GM10248 (cell line): ENCODE data around the gene KCNIP3.

ENCODE experiments used
- CTCF ChIA-PET: fragments of 300-600 bp; sonication (Branson Sonifier 250); formaldehyde crosslinking; extraction: SDS; loops from one replicate; lab custom pipeline; 2021; ENCODE audit warnings: antibody characterized with exemption; lab: Yijun Ruan, JAX
- POLR2A ChIA-PET: fragments of 350-650 bp; sonication (Branson Sonifier 250); formaldehyde crosslinking; extraction: SDS; loops from one replicate; lab custom pipeline; 2020; ENCODE audit warnings: antibody characterized with exemption; lab: Yijun Ruan, JAX
- DNase-seq: peaks from one replicate; pipeline ENCODE4 v3.0.0; 2012; ENCODE audit errors: extremely low spot score
- CTCF ChIP-seq: IDR thresholded peaks from 2 replicates; pipeline ENCODE4 v1.5.1; 2012; ENCODE audit warnings: mild to moderate bottlenecking, low read depth; ENCODE audit errors: extremely low read depth, missing control alignments, control extremely low read depth

Gene KCNIP3

GRCh38 chr2:95359031-95359430, 61.9 kb downstream of the KCNIP3 start:
- DNase-seq, result no peak
- ChIA-PET POLR2A (no interaction called here), CTCF (interaction anchor here (5.3 kb wide), 1 partner anchor 15 kb away, joined by 27 read pairs; no protein-coding TSS in a partner anchor)
- TF ChIP-seq CTCF, result no peak

GRCh38 chr2:95359501-95359930, 62.4 kb downstream of the KCNIP3 start:
- DNase-seq, result no peak
- TF ChIP-seq CTCF, result no peak
- POLR2A ChIA-PET, result no interaction called here
- CTCF ChIA-PET, result interaction anchor here (5.3 kb wide), 1 partner anchor 15 kb away, joined by 27 read pairs; no protein-coding TSS in a partner anchor

GRCh38 chr2:95361216-95361980, 64.3 kb downstream of the KCNIP3 start:
- no peak for TF ChIP-seq CTCF
- ChIA-PET CTCF (interaction anchor here (1.1 kb wide), 1 partner anchor 28 kb away, joined by 5 read pairs; no protein-coding TSS in a partner anchor), POLR2A (no interaction called here)
- no peak for DNase-seq

- ChIA-PET POLR2A (no interaction called here), CTCF (interaction anchor here (1.9 kb wide), 1 partner anchor 17 kb away, joined by 9 read pairs; no protein-coding TSS in a partner anchor)
- no peak for TF ChIP-seq CTCF
- DNase-seq, result no peak
These were observed 65.3 kb downstream of the KCNIP3 start for GRCh38 chr2:95362486-95362885.

GRCh38 chr2:95366514-95366913, 69.4 kb downstream of the KCNIP3 start:
- DNase-seq, result no peak
- ChIA-PET CTCF (interaction anchor here (1.0 to 3.3 kb wide), 2 partner anchors 21 to 23 kb away, joined by 4 to 8 read pairs; no protein-coding TSS in a partner anchor), POLR2A (no interaction called here)
- no peak for TF ChIP-seq CTCF

- CTCF ChIA-PET, result interaction anchor here (1.1 kb wide), 1 partner anchor 17 kb away, joined by 4 read pairs; no protein-coding TSS in a partner anchor
- DNase-seq, result no peak
- TF ChIP-seq CTCF, result no peak
- POLR2A ChIA-PET, result no interaction called here
These were observed 75.2 kb downstream of the KCNIP3 start for GRCh38 chr2:95372216-95372829.
